ENCODE data around the gene GPN2.
A peak's percentile ranks its signal among the peaks of the same experiment; 100 is the strongest.
"Not testable (repeated sequence)": the region's sequence is repeated elsewhere in the genome, so short reads cannot be mapped to it uniquely, and the experiment has no call there.

GPN2 gene

DNA sequence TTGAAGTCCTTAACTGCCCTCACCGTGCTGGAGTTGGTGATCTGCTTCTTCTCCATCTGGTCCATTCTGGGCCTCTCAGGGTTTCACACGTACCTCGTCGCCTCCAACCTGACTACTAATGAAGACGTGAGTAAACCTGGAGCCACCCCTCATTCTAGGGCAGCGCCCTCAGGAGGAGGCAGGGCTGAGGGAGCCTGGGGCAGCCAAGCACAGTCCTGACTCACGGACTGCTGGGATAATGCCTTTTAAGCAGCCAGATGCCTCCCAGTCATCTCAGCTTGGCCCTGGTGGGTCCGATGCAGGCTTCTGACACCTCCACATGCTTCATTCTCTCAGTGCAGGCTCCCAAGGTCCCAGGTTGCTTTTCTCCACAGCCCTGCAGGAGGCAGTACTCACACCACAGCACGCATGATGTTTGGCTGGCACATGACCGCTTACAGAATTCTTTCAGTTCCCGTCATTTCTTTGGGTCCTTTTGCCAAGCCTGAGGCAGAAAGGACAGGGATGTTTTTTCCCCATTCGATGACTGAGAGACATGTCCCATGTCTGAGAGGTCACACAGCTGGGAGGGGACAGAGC is 38.9 kb downstream of the GPN2 start:
- no peak for DNase-seq (ENCODE audit: low read depth)
- TF ChIP-seq POLR2A (IDR thresholded peaks at IDR 0.05; ENCODE audit: extremely low read depth, insufficient read length) (no peak), MYC (IDR thresholded peaks at IDR 0.05; ENCODE audit: low read depth, low read length) (no peak)
- TF ChIP-seq, protein P1, sequence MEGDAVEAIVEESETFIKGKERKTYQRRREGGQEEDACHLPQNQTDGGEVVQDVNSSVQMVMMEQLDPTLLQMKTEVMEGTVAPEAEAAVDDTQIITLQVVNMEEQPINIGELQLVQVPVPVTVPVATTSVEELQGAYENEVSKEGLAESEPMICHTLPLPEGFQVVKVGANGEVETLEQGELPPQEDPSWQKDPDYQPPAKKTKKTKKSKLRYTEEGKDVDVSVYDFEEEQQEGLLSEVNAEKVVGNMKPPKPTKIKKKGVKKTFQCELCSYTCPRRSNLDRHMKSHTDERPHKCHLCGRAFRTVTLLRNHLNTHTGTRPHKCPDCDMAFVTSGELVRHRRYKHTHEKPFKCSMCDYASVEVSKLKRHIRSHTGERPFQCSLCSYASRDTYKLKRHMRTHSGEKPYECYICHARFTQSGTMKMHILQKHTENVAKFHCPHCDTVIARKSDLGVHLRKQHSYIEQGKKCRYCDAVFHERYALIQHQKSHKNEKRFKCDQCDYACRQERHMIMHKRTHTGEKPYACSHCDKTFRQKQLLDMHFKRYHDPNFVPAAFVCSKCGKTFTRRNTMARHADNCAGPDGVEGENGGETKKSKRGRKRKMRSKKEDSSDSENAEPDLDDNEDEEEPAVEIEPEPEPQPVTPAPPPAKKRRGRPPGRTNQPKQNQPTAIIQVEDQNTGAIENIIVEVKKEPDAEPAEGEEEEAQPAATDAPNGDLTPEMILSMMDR (IDR thresholded peaks at IDR 0.05; ENCODE audit: low read depth, low read length): peak; percentile 14
- TF ChIP-seq, protein P2, sequence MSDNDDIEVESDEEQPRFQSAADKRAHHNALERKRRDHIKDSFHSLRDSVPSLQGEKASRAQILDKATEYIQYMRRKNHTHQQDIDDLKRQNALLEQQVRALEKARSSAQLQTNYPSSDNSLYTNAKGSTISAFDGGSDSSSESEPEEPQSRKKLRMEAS (IDR thresholded peaks at IDR 0.05; ENCODE audit: low read depth, low read length): no peak
- no peak overlapping the region for H3K4me3 ChIP-seq (ENCODE audit: low read depth, low read length)

DNA sequence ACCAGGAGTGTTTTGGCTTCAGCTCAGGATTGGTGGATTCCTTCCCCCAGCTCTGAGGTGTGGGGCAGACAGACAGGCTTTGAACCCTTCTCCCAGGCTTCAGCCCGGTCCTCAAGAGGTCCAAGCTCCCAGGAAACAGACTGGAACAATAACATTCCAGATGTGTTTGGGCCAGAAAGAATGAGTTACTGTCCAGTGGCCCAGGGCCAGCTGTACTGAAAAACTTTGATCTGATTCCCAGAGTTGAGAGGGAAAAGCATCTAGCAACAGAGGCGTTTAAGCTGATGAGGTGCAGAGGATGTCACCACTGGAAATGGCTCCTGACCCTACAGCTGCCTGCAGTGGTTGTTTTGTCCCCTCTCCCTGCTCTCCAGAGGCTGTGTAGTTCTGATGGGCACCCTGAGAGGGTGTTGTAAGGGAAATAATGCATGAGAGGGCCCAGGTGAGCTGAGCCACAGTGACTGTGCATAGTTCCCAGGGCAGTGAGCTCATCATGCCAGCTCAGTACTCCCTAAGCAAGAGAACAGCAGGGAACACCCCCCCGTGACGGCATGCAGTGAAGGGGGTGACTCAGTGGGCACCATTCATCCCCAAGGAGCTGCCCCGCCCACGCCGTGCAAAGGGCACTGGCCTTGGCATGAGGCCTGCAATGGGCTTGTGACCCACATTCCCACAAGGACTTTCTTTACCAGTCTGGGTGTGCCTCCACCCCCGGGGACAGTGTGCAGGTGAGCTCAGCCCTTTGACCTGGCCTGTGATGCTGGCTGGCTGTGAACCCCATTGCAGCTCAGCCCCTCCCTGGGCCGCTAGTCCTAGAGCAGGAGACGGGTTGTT is 40.9 kb downstream of the GPN2 start:
- H3K4me3 ChIP-seq (ENCODE audit: low read depth, low read length): no peak overlapping the region
- TF ChIP-seq, protein P2 (IDR thresholded peaks at IDR 0.05; ENCODE audit: low read depth, low read length): no peak
- TF ChIP-seq POLR2A (IDR thresholded peaks at IDR 0.05; ENCODE audit: extremely low read depth, insufficient read length) (no peak), MYC (IDR thresholded peaks at IDR 0.05; ENCODE audit: low read depth, low read length) (no peak)
- TF ChIP-seq, protein P1 (IDR thresholded peaks at IDR 0.05; ENCODE audit: low read depth, low read length): no peak
- DNase-seq (ENCODE audit: low read depth): no peak

DNA sequence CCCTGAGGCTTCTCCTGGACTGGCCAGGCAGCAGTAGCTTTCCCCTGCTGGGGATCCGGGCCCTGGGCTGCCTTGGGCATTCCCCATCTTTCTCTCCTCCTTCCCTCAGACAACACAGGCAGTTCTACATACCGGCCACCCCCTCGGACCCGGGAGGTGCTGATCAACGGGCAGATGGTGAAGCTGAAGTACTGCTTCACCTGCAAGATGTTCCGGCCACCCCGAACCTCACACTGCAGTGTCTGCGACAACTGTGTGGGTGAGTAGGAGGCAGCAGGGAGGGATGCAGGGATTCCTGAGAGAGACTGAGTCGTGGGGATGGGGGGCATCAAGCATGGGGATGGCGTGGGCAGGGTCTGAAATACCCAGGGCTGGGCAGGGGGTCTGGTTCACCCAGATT is 41.6 kb downstream of the GPN2 start:
- no peak overlapping the region for H3K4me3 ChIP-seq (ENCODE audit: low read depth, low read length)
- TF ChIP-seq MYC (IDR thresholded peaks at IDR 0.05; ENCODE audit: low read depth, low read length): no peak
- TF ChIP-seq, protein P2 (IDR thresholded peaks at IDR 0.05; ENCODE audit: low read depth, low read length): no peak
- DNase-seq (ENCODE audit: low read depth): no peak

DNA sequence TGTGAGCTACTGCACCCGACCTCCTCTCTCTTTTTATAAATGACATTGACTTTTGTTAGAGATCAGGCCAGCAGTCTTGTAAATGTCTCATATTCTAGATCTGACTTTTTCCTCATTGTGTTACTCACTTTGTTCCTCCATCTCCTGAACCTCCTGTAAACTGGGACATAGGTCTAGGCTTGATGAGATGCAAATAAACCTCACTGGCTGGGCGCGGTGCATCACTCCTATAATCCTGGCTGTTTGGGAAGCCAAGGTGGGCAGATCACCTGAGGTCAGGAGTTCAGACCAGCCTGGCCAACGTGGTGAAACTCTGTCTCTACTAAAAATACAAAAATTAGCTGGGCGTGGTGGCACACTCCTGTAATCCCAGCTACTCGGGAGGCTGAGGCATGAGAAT is 42.3 kb downstream of the GPN2 start:
- not testable (repeated sequence) for DNase-seq (ENCODE audit: low read depth); H3K4me3 ChIP-seq (ENCODE audit: low read depth, low read length)

DNA sequence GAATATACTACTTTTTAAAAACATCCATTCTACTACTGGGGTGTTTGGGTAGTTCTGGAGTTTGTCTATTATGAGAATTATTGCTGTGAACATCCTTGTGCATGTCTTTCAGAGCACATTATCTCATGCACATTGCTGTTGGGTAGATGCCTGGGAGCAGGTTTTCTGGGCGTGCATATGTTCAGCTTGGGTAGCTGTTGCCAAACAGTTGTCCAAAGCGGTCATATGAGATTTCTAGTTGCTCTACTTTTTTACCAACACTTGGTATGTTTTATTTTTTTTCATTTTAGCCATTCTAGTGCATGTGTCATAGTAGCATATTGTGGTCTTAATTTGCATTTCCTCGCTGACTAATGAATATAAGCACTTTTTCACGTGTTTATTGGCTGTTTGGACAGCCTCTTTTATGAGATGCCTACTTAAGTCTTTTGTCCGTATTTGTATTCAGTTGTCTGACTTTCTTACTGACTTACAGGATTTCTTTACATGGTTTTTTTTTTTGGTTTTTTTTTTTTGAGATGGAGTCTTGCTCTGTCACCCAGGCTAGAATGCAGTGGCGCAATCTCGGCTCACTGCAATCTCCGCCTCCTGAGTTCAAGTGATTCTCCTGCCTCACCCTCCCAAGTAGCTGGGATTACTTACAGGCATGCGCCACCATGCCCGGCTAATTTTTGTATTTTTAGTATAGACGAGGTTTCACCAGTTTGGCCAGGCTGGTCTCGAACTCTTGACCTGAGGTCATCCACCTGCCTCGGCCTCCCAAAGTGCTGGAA is 45.5 kb downstream of the GPN2 start:
- no peak for TF ChIP-seq MYC (IDR thresholded peaks at IDR 0.05; ENCODE audit: low read depth, low read length)
- TF ChIP-seq, protein P1 (IDR thresholded peaks at IDR 0.05; ENCODE audit: low read depth, low read length): no peak
- TF ChIP-seq POLR2A (IDR thresholded peaks at IDR 0.05; ENCODE audit: extremely low read depth, insufficient read length): no peak
- TF ChIP-seq, protein P2 (IDR thresholded peaks at IDR 0.05; ENCODE audit: low read depth, low read length): no peak

DNA sequence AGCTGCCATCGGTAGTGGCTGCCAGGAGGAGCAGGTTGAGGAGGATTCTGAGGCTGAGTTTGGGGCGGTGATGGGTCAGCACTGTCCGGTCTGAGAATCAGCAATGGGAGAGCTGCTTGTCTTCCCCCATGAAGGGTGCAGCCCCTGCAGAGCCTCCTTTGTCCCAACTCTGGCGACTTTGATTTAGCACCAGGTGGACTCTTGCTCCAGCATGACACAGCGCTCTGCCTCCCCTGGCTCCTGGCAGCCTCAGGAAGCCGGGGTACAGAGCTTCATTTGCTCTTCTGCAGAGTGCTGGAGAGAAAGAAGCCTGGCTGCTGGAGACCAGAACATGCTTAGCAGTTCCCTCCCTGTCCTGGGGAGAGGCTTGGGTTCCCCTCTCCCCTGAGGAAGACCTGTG is 50.3 kb downstream of the GPN2 start:
- TF ChIP-seq, protein P1 (IDR thresholded peaks at IDR 0.05; ENCODE audit: low read depth, low read length): no peak
- TF ChIP-seq, protein P2 (IDR thresholded peaks at IDR 0.05; ENCODE audit: low read depth, low read length): no peak
- TF ChIP-seq MYC (IDR thresholded peaks at IDR 0.05; ENCODE audit: low read depth, low read length) (no peak), POLR2A (IDR thresholded peaks at IDR 0.05; ENCODE audit: extremely low read depth, insufficient read length) (no peak)
- no peak overlapping the region for H3K4me3 ChIP-seq (ENCODE audit: low read depth, low read length)
- DNase-seq (ENCODE audit: low read depth): no peak

More for the DNA sequence above, 45.5 kb downstream of the GPN2 start:
- DNase-seq (ENCODE audit: low read depth): no peak
- no peak overlapping the region for H3K4me3 ChIP-seq (ENCODE audit: low read depth, low read length)

Measured in NB4 (cell line).